ENCODE data around the gene ALG14. TPM values are rescaled to one million over a fixed set of nuclear protein-coding genes. Genes with fewer than 3 reads are reported as not detected.
"Not testable (repeated sequence)": the region's sequence is repeated elsewhere in the genome, so short reads cannot be mapped to it uniquely, and the experiment has no call there.

ALG14 gene
- total and polyA plus RNA-seq, 7 donors, result 0.48 to 2.7 (median 2.1) TPM

GRCh38 chr1:95022644-95022926 is 50.2 kb downstream of the ALG14 start:
- Histone ChIP-seq H3K4me3 (no peak overlapping the region), H3K4me1 (peaks cover 5% of the 10 kb centered on the region), H3K27me3 (ENCODE audit: insufficient read depth in 3 of 3, low read length in 2 of 3) (no peaks in the 10 kb centered on the region), H3K9me3 (no peaks in the 10 kb centered on the region), H3K27ac (no peak overlapping the region), H3K36me3 (ENCODE audit: insufficient read depth in 1 of 2, low read depth in 1 of 2) (peaks cover 8 to 18% of the 10 kb centered on the region in 2 donors)
- intact Hi-C loops (cut with DNase I), result loop anchor here in 1 of 2 donors (2.0 kb wide), 1 partner anchor 96 kb away; the partner anchor contains the start of gene CNN3
- no peak for TF ChIP-seq CTCF (IDR thresholded peaks at IDR 0.05)
- ATAC-seq (no peak), DNase-seq (no peak)

GRCh38 chr1:95021805-95022643 is 50.7 kb downstream of the ALG14 start:
- peaks cover 8 to 15% of the 10 kb centered on the region in 2 donors for H3K36me3 ChIP-seq (ENCODE audit: insufficient read depth in 1 of 2, low read depth in 1 of 2)
- no peaks in the 10 kb centered on the region for H3K9me3 ChIP-seq
- H3K27me3 ChIP-seq (ENCODE audit: insufficient read depth in 3 of 3, low read length in 2 of 3), result no peaks in the 10 kb centered on the region
- no peak overlapping the region for H3K4me3 ChIP-seq
- 28 to 44% (median 31%) methylated on average over 7 of the region's 7 CpGs for WGBS, 3 donors
- no peak for TF ChIP-seq CTCF (IDR thresholded peaks at IDR 0.05)
- no peak for DNase-seq
- intact Hi-C loops (cut with DNase I), result loop anchor here in 1 of 2 donors (2.0 kb wide), 1 partner anchor 95 kb away; the partner anchor contains the start of gene CNN3
- H3K4me1 ChIP-seq, result peaks cover 5% of the 10 kb centered on the region
- no peak for ATAC-seq
- H3K27ac ChIP-seq, result peak overlapping the region; percentile 55

GRCh38 chr1:95021119-95021518 is 51.6 kb downstream of the ALG14 start:
- DNase-seq (no peak), ATAC-seq (no peak)
- 58 to 70% (median 59%) methylated on average over 4 of the region's 4 CpGs for WGBS, 3 donors
- Histone ChIP-seq H3K4me3 (no peak overlapping the region), H3K9me3 (no peaks in the 10 kb centered on the region), H3K27ac (peak overlapping the region; percentile 55), H3K27me3 (ENCODE audit: insufficient read depth in 3 of 3, low read length in 2 of 3) (no peaks in the 10 kb centered on the region), H3K4me1 (peaks cover 5% of the 10 kb centered on the region), H3K36me3 (ENCODE audit: insufficient read depth in 1 of 2, low read depth in 1 of 2) (peaks cover 8% of the 10 kb centered on the region in 2 donors)
- intact Hi-C loops (cut with DNase I), result no loop called here
- TF ChIP-seq CTCF (IDR thresholded peaks at IDR 0.05), result no peak

- ATAC-seq; H3K36me3 ChIP-seq (ENCODE audit: insufficient read depth in 1 of 2, low read depth in 1 of 2); intact Hi-C loops (cut with DNase I); H3K9me3 ChIP-seq; DNase-seq; H3K4me3 ChIP-seq; H3K27me3 ChIP-seq (ENCODE audit: insufficient read depth in 3 of 3, low read length in 2 of 3); H3K4me1 ChIP-seq; H3K27ac ChIP-seq: not testable (repeated sequence)
- 92 to 97% (median 92%) methylated on average over 6 of the region's 6 CpGs for WGBS, 3 donors
These were observed 53.3 kb downstream of the ALG14 start for GRCh38 chr1:95019466-95019865.

- TF ChIP-seq CTCF (IDR thresholded peaks at IDR 0.05), result no peak
- H3K4me3 ChIP-seq, result no peak overlapping the region
- 56 to 87% (median 62%) methylated on average over 1 of the region's 1 CpG for WGBS, 3 donors
- H3K36me3 ChIP-seq (ENCODE audit: insufficient read depth in 1 of 2, low read depth in 1 of 2), result no peaks in the 10 kb centered on the region
- H3K9me3 ChIP-seq, result no peaks in the 10 kb centered on the region
- no peak overlapping the region for H3K27ac ChIP-seq
- no peak for ATAC-seq
- H3K4me1 ChIP-seq, result peaks cover 7% of the 10 kb centered on the region
- H3K27me3 ChIP-seq (ENCODE audit: insufficient read depth in 3 of 3, low read length in 2 of 3), result no peaks in the 10 kb centered on the region
- DNase-seq, result no peak
- intact Hi-C loops (cut with DNase I), result no loop called here
These were observed 54.0 kb downstream of the ALG14 start for GRCh38 chr1:95018602-95019369.

Data from psoas muscle (tissue), 8 donors.